NOMO-1 treated with DMSO at 0.1 percent for 48 hours (cell line): ENCODE data around the gene OR6C68.
A peak's percentile ranks its signal among the peaks of the same experiment; 100 is the strongest.
"Not testable (repeated sequence)": the region's sequence is repeated elsewhere in the genome, so short reads cannot be mapped to it uniquely, and the experiment has no call there.

ENCODE experiments used
- DNase-seq: peaks from one replicate; lab custom pipeline; 2025; ENCODE audit not compliant: unreplicated experiment; lab: John Stamatoyannopoulos, UW

The OR6C68 gene

GRCh38 chr12:55492078-55492477, at the start of gene OR6C68:
Gene OR6C68, plus strand, starts transcription at chr12:55492378. Its CDS starts 0 bp downstream, at chr12:55492378.
- DNase-seq: no peak

- DNase-seq: no peak
These were observed 48.4 kb upstream of the OR6C68 start, which contains the start of gene OR6C2 for GRCh38 chr12:55443776-55444175. Gene OR6C2, plus strand, starts transcription at chr12:55444076. Its CDS starts 8,138 bp downstream, at chr12:55452214.

GRCh38 chr12:55445357-55445756, 46.8 kb upstream of the OR6C68 start:
- peak; percentile 56 for DNase-seq

- DNase-seq: peak; percentile 80
These were observed 45.9 kb upstream of the OR6C68 start for GRCh38 chr12:55446326-55446725.

GRCh38 chr12:55448825-55449224, 43.4 kb upstream of the OR6C68 start:
- no peak for DNase-seq

- not testable (repeated sequence) for DNase-seq
These were observed 27.3 kb upstream of the OR6C68 start for GRCh38 chr12:55464926-55465325.

- DNase-seq: peak; percentile 57
These were observed 24.3 kb upstream of the OR6C68 start for GRCh38 chr12:55467836-55468235.

- no peak for DNase-seq
These were observed 22.9 kb upstream of the OR6C68 start for GRCh38 chr12:55469291-55469690.

GRCh38 chr12:55470088-55470829, 21.9 kb upstream of the OR6C68 start, which contains the start of gene OR6C70:
Gene OR6C70, minus strand, starts transcription at chr12:55470138. Its CDS starts 0 bp downstream, at chr12:55470138.
- no peak for DNase-seq

- no peak for DNase-seq
These were observed 19.9 kb upstream of the OR6C68 start for GRCh38 chr12:55472264-55472663.

GRCh38 chr12:55479136-55479535, 13.0 kb upstream of the OR6C68 start:
- DNase-seq: not testable (repeated sequence)

- DNase-seq: not testable (repeated sequence)
These were observed 7.9 kb upstream of the OR6C68 start for GRCh38 chr12:55484284-55484683.

- DNase-seq: no peak
These were observed 3.3 kb downstream of the OR6C68 start for GRCh38 chr12:55495490-55495889.

GRCh38 chr12:55499231-55499630, 7.1 kb downstream of the OR6C68 start:
- no peak for DNase-seq

- DNase-seq: no peak
These were observed 7.7 kb downstream of the OR6C68 start for GRCh38 chr12:55499810-55500252.

- no peak for DNase-seq
These were observed 9.4 kb downstream of the OR6C68 start for GRCh38 chr12:55501601-55502000.

- DNase-seq: no peak
These were observed 23.5 kb downstream of the OR6C68 start for GRCh38 chr12:55515696-55516095.

- DNase-seq: no peak
These were observed 24.2 kb downstream of the OR6C68 start for GRCh38 chr12:55516391-55516790.
